HepG2 (cell line): ENCODE data around the gene CSNK1D. TPM values are rescaled to one million over a fixed set of nuclear protein-coding genes. Genes with fewer than 3 reads are reported as not detected.

Source experiments
- FLYWCH1 ChIP-seq: sonication (generic); formaldehyde crosslinking; IDR thresholded peaks from 2 replicates; pipeline ENCODE4 v1.8.1; 2023; ENCODE audit warnings: mild to moderate bottlenecking, missing genetic modification reagents
- GPN1 ChIP-seq: sonication (generic); formaldehyde crosslinking; IDR thresholded peaks from 2 replicates; pipeline ENCODE4 v1.5.1; 2020; ENCODE audit warnings: missing genetic modification reagents, borderline replicate concordance
- KLF9 ChIP-seq: IDR thresholded peaks from 2 replicates; pipeline ENCODE4 v1.6.1; 2016; ENCODE audit warnings: low read depth
- PPARG ChIP-seq: conservative IDR thresholded peaks from 2 replicates; pipeline ENCODE4 v1.6.1; 2016; ENCODE audit warnings: missing biosample characterization, missing genetic modification reagents
- PRDM15 ChIP-seq: sonication (generic); formaldehyde crosslinking; IDR thresholded peaks from 2 replicates; pipeline ENCODE4 v1.4.0; 2020; ENCODE audit warnings: missing genetic modification reagents
- SALL2 ChIP-seq: sonication (generic); formaldehyde crosslinking; IDR thresholded peaks from 2 replicates; pipeline ENCODE4 v1.8.1; 2023; ENCODE audit warnings: mild to moderate bottlenecking, missing genetic modification reagents, inconsistent platforms
- SMC3 ChIP-seq: IDR thresholded peaks from 2 replicates; pipeline ENCODE4 v1.6.1; 2011; ENCODE audit warnings: low read length, improper control_type of control experiment
- USF2 ChIP-seq, 2 experiments: sonication (generic) in 1 of 2; formaldehyde crosslinking in 1 of 2; IDR thresholded peaks; 2 replicates each; pipeline versions ENCODE4 v1.5.1 to v1.6.1; 2011 to 2020; ENCODE audit warnings: borderline replicate concordance in 1 of 2, low read depth in 1 of 2, low read length in 1 of 2, mild to moderate bottlenecking in 1 of 2, missing genetic modification reagents in 1 of 2, moderate library complexity in 1 of 2
- ZBTB33 ChIP-seq: sonication (generic); formaldehyde crosslinking; IDR thresholded peaks from 2 replicates; pipeline ENCODE4 v1.4.0; 2020; ENCODE audit warnings: missing genetic modification reagents
- ZNF276 ChIP-seq: sonication (generic); formaldehyde crosslinking; IDR thresholded peaks from 2 replicates; pipeline ENCODE4 v1.4.0; 2020; ENCODE audit warnings: mild to moderate bottlenecking, low read depth, missing genetic modification reagents
- ZNF616 ChIP-seq: sonication (generic); formaldehyde crosslinking; IDR thresholded peaks from 2 replicates; pipeline ENCODE4 v1.5.0; 2020; ENCODE audit warnings: low read depth, mild to moderate bottlenecking, missing genetic modification reagents
- ZNF670 ChIP-seq: sonication (generic); formaldehyde crosslinking; IDR thresholded peaks from 2 replicates; pipeline ENCODE4 v1.8.0; 2022; ENCODE audit warnings: mild to moderate bottlenecking, missing genetic modification reagents, borderline replicate concordance
- polyA plus RNA-seq, 8 experiments: library from polyadenylated mRNA; depleted of rRNA in 3 of 8; stranded (reverse) in 7 of 8; unstranded in 1 of 8; fragments of >200 nt; fragmentation: Illumina TruSeq in 4 of 8; extraction: Trizol in 4 of 8; gene quantifications; 2 replicates each; pipeline versions ENCODE4 v1.2.1 to v1.2.3, GENCODE V29; 2011 to 2016; ENCODE audit warnings: low read depth in 4 of 8, missing spikeins in 1 of 8, mixed read lengths in 1 of 8; ENCODE audit not compliant: insufficient read depth in 1 of 8
- total RNA-seq, 5 experiments: library from RNA; depleted of rRNA; stranded (reverse); fragments of >200 nt; fragmentation: Illumina TruSeq; extraction: Trizol; gene quantifications; 2 replicates each; pipeline ENCODE4 v1.2.3, GENCODE V29; 2016; ENCODE audit warnings: low read depth in 1 of 5

Gene CSNK1D
- total and polyA plus RNA-seq, 2 of the 13 experiments (the other 11 are each of a cell fraction or from before 2014, with no cell fraction given), result 31.5 to 128 TPM

- TF ChIP-seq PRDM15 (CRISPR knock-in tag) (no peak), ZBTB33 (CRISPR knock-in tag) (no peak), ZNF616 (no peak; the same call in 1 of the 2 replicates), GPN1 (CRISPR knock-in tag) (no peak), ZNF276 (CRISPR knock-in tag) (no peak), SMC3 (no peak), KLF9 (CRISPR knock-in tag) (no peak), SALL2 (no peak), ZNF670 (CRISPR knock-in tag) (no peak), FLYWCH1 (CRISPR knock-in tag) (no peak), USF2 (IDR thresholded peaks at IDR 0.05; ENCODE audit: low read depth, low read length) (no peak), USF2 (CRISPR knock-in tag; IDR thresholded peaks at IDR 0.05; ENCODE audit: borderline replicate concordance) (no peak; the same call in 1 of the 2 replicates), PPARG (no peak; the same call in 1 of the 2 replicates)
Observed at GRCh38 chr17:82297714-82298537, 24.4 kb upstream of the CSNK1D start (continued).
